Upper lobe of right lung (tissue), 1 donor: ENCODE data around the gene WDR59. TPM values are rescaled to one million over a fixed set of nuclear protein-coding genes. Genes with fewer than 3 reads are reported as not detected.
"Not testable (repeated sequence)": the region's sequence is repeated elsewhere in the genome, so short reads cannot be mapped to it uniquely, and the experiment has no call there.

Experiments used
- ATAC-seq: fragments of 200-7000 bp; cut with Tn5 transposase; one replicate; pipeline ENCODE4 v1.9.1; 2020; ENCODE audit warnings: mild to moderate bottlenecking, moderate library complexity
- DNase-seq: peaks from one replicate; pipeline ENCODE4 v3.0.0-alpha.2; 2020
- H3K27ac ChIP-seq: fragments of 200-600 bp; one replicate; pipeline ENCODE4 v1.8.0; 2022
- H3K27me3 ChIP-seq: fragments of 200-600 bp; one replicate; pipeline ENCODE4 v1.8.0; 2022; ENCODE audit warnings: mild to moderate bottlenecking
- H3K36me3 ChIP-seq: fragments of 200-600 bp; one replicate; pipeline ENCODE4 v1.8.0; 2022
- H3K4me1 ChIP-seq: fragments of 200-600 bp; one replicate; pipeline ENCODE4 v1.8.0; 2022
- H3K4me3 ChIP-seq: fragments of 200-600 bp; one replicate; pipeline ENCODE4 v1.8.0; 2022; ENCODE audit warnings: mild to moderate bottlenecking
- H3K9me3 ChIP-seq: fragments of 200-600 bp; one replicate; pipeline ENCODE4 v1.8.0; 2022
- CTCF ChIP-seq: fragments of 200-600 bp; IDR thresholded peaks from one replicate; pipeline ENCODE4 v1.8.0; 2022; ENCODE audit warnings: antibody characterized with exemption
- intact Hi-C: fragments of 100-400 bp; cut with DNase I; formaldehyde crosslinking; loops from one replicate; pipeline ENCODE4 v1.11.0; 2022
- total RNA-seq: library from RNA; stranded (reverse); fragmentation: NEBNext Ultra II Directional; extraction: Animal tissue kit (Norgen Biotek cat#: 25700); gene quantifications from one replicate; pipeline ENCODE4 v1.2.1, GENCODE V29; 2021
- donor health status: DM: no; HTN: yes; CAD: no; lungs with severe emphysema.

Gene WDR59
- total RNA-seq, 1 donor from 2014 or later: 51.6 TPM

- no peaks in the 10 kb centered on the region for H3K9me3 ChIP-seq
- peak overlapping the region; percentile 24 for H3K27ac ChIP-seq
- intact Hi-C loops: no loop called here
- TF ChIP-seq CTCF: no peak
- no peak for ATAC-seq
- no peaks in the 10 kb centered on the region for H3K36me3 ChIP-seq
- no peak overlapping the region for H3K4me3 ChIP-seq
- H3K4me1 ChIP-seq: no peaks in the 10 kb centered on the region
- DNase-seq: no peak
- H3K27me3 ChIP-seq: no peaks in the 10 kb centered on the region
Observed at GRCh38 chr16:74991593-74992403, 6.9 kb upstream of the WDR59 start.

GRCh38 chr16:74991268-74991592, 6.3 kb upstream of the WDR59 start:
- H3K4me1 ChIP-seq: no peaks in the 10 kb centered on the region
- ATAC-seq: no peak
- intact Hi-C loops: no loop called here
- no peak overlapping the region for H3K4me3 ChIP-seq
- TF ChIP-seq CTCF: no peak
- H3K9me3 ChIP-seq: no peaks in the 10 kb centered on the region
- H3K27ac ChIP-seq: no peak overlapping the region
- no peaks in the 10 kb centered on the region for H3K36me3 ChIP-seq
- no peaks in the 10 kb centered on the region for H3K27me3 ChIP-seq
- DNase-seq: no peak

GRCh38 chr16:74990832-74991231, 5.9 kb upstream of the WDR59 start:
- intact Hi-C loops: no loop called here
- no peak overlapping the region for H3K4me3 ChIP-seq
- no peaks in the 10 kb centered on the region for H3K27me3 ChIP-seq
- ATAC-seq: no peak
- no peaks in the 10 kb centered on the region for H3K9me3 ChIP-seq
- H3K4me1 ChIP-seq: no peaks in the 10 kb centered on the region
- no peak for DNase-seq
- TF ChIP-seq CTCF: no peak
- no peaks in the 10 kb centered on the region for H3K36me3 ChIP-seq
- H3K27ac ChIP-seq: no peak overlapping the region

- H3K27ac ChIP-seq, H3K4me3 ChIP-seq, intact Hi-C loops, DNase-seq, H3K4me1 ChIP-seq, H3K36me3 ChIP-seq, H3K9me3 ChIP-seq, ATAC-seq, H3K27me3 ChIP-seq: not testable (repeated sequence)
Observed at GRCh38 chr16:74989864-74990263, 4.9 kb upstream of the WDR59 start.

GRCh38 chr16:74987027-74987681, 2.2 kb upstream of the WDR59 start:
- no peaks in the 10 kb centered on the region for H3K36me3 ChIP-seq
- DNase-seq (no peak), ATAC-seq (no peak)
- TF ChIP-seq CTCF: no peak
- intact Hi-C loops: no loop called here
- H3K27ac ChIP-seq: no peak overlapping the region
- peaks cover 5% of the 10 kb centered on the region for H3K4me1 ChIP-seq
- H3K4me3 ChIP-seq: no peak overlapping the region
- no peaks in the 10 kb centered on the region for H3K27me3 ChIP-seq
- H3K9me3 ChIP-seq: no peaks in the 10 kb centered on the region

GRCh38 chr16:74984194-74984528, 762 bp downstream of the WDR59 start:
- ATAC-seq: no peak
- no peaks in the 10 kb centered on the region for H3K9me3 ChIP-seq
- peaks cover 5% of the 10 kb centered on the region for H3K4me1 ChIP-seq
- intact Hi-C loops: no loop called here
- no peaks in the 10 kb centered on the region for H3K36me3 ChIP-seq
- peak overlapping the region; percentile 88 for H3K27ac ChIP-seq
- H3K27me3 ChIP-seq: no peaks in the 10 kb centered on the region
- H3K4me3 ChIP-seq: peak overlapping the region; percentile 100
- TF ChIP-seq CTCF: no peak
- DNase-seq: no peak
